Measurements from ENCODE around the gene DAPK1.

The DAPK1 gene

GRCh38 chr9:87587356-87587745 lies 89.7 kb downstream of the DAPK1 start:
- Histone ChIP-seq H3K27me3 (ENCODE audit: insufficient read depth, low read depth, severe bottlenecking) (no peaks in the 10 kb centered on the region), H3K27ac (no peak overlapping the region), H3K36me3 (no peaks in the 10 kb centered on the region), H3K4me3 (ENCODE audit: low read depth, low read length) (no peak overlapping the region), H3K9me3 (ENCODE audit: severe bottlenecking) (no peaks in the 10 kb centered on the region)
- no peak for DNase-seq
- no peak for TF ChIP-seq CTCF (IDR thresholded peaks at IDR 0.05; ENCODE audit: low read depth, low read length)

GRCh38 chr9:87587864-87588263 lies 90.2 kb downstream of the DAPK1 start:
- H3K36me3 ChIP-seq = no peaks in the 10 kb centered on the region

GRCh38 chr9:87588339-87588738 lies 90.7 kb downstream of the DAPK1 start:
- H3K9me3 ChIP-seq (ENCODE audit: severe bottlenecking) = no peaks in the 10 kb centered on the region
- H3K27ac ChIP-seq = no peak overlapping the region
- no peak overlapping the region for H3K4me3 ChIP-seq (ENCODE audit: low read depth, low read length)
- H3K27me3 ChIP-seq (ENCODE audit: insufficient read depth, low read depth, severe bottlenecking) = no peaks in the 10 kb centered on the region
- DNase-seq = no peak
- H3K36me3 ChIP-seq = no peaks in the 10 kb centered on the region
- no peak for TF ChIP-seq CTCF (IDR thresholded peaks at IDR 0.05; ENCODE audit: low read depth, low read length)

More at GRCh38 chr9:87587864-87588263, 90.2 kb downstream of the DAPK1 start:
- H3K27ac ChIP-seq = no peak overlapping the region
- no peak for DNase-seq
- no peaks in the 10 kb centered on the region for H3K27me3 ChIP-seq (ENCODE audit: insufficient read depth, low read depth, severe bottlenecking)
- no peaks in the 10 kb centered on the region for H3K9me3 ChIP-seq (ENCODE audit: severe bottlenecking)
- no peak for TF ChIP-seq CTCF (IDR thresholded peaks at IDR 0.05; ENCODE audit: low read depth, low read length)
- no peak overlapping the region for H3K4me3 ChIP-seq (ENCODE audit: low read depth, low read length)

- Histone ChIP-seq H3K9me3 (ENCODE audit: severe bottlenecking) (no peaks in the 10 kb centered on the region), H3K36me3 (no peaks in the 10 kb centered on the region), H3K4me3 (ENCODE audit: low read depth, low read length) (no peak overlapping the region), H3K27me3 (ENCODE audit: insufficient read depth, low read depth, severe bottlenecking) (no peaks in the 10 kb centered on the region), H3K27ac (no peak overlapping the region)
- TF ChIP-seq CTCF (IDR thresholded peaks at IDR 0.05; ENCODE audit: low read depth, low read length) = no peak
- DNase-seq = no peak
These were observed 93.3 kb downstream of the DAPK1 start for GRCh38 chr9:87590996-87591395.

GRCh38 chr9:87592554-87593358 lies 95.1 kb downstream of the DAPK1 start:
- no peak for TF ChIP-seq CTCF (IDR thresholded peaks at IDR 0.05; ENCODE audit: low read depth, low read length)
- Histone ChIP-seq H3K4me3 (ENCODE audit: low read depth, low read length) (no peak overlapping the region), H3K27ac (no peak overlapping the region), H3K9me3 (ENCODE audit: severe bottlenecking) (no peaks in the 10 kb centered on the region), H3K27me3 (ENCODE audit: insufficient read depth, low read depth, severe bottlenecking) (no peaks in the 10 kb centered on the region), H3K36me3 (no peaks in the 10 kb centered on the region)
- no peak for DNase-seq
